OCI-LY1 (cell line): ENCODE results near the gene EVI2A.

ENCODE experiments used
- EZH2 ChIP-seq: fragments of 200-600 bp; sonication (generic), shearing (Covaris generic); IDR thresholded peaks from 2 replicates; pipeline ENCODE4 v1.8.0; 2017; ENCODE audit warnings: borderline replicate concordance, mixed run types, mild to moderate bottlenecking, antibody characterized with exemption, low read length, moderate library complexity, mixed read lengths
- TF ChIP-seq, protein P1 (sequence below): fragments of 200-600 bp; sonication (generic), shearing (Covaris generic); IDR thresholded peaks from 2 replicates; pipeline ENCODE4 v1.5.1; 2017; ENCODE audit warnings: mild to moderate bottlenecking, antibody characterized with exemption, low read length, moderate library complexity, mixed read lengths

GRCh38 chr17:31328160-31328535, 6.7 kb upstream of the EVI2A start:
- TF ChIP-seq, protein P1, sequence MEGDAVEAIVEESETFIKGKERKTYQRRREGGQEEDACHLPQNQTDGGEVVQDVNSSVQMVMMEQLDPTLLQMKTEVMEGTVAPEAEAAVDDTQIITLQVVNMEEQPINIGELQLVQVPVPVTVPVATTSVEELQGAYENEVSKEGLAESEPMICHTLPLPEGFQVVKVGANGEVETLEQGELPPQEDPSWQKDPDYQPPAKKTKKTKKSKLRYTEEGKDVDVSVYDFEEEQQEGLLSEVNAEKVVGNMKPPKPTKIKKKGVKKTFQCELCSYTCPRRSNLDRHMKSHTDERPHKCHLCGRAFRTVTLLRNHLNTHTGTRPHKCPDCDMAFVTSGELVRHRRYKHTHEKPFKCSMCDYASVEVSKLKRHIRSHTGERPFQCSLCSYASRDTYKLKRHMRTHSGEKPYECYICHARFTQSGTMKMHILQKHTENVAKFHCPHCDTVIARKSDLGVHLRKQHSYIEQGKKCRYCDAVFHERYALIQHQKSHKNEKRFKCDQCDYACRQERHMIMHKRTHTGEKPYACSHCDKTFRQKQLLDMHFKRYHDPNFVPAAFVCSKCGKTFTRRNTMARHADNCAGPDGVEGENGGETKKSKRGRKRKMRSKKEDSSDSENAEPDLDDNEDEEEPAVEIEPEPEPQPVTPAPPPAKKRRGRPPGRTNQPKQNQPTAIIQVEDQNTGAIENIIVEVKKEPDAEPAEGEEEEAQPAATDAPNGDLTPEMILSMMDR: no peak
- TF ChIP-seq EZH2: no peak
